Breast epithelium (tissue), 4 donors: ENCODE results near the gene TNFSF15. TPM values are rescaled to one million over a fixed set of nuclear protein-coding genes. Genes with fewer than 3 reads are reported as not detected.
A peak's percentile ranks its signal among the peaks of the same experiment; 100 is the strongest.

Experiments used
- DNase-seq, 2 donors: peaks; one replicate each; pipeline ENCODE4 v3.0.0-alpha.2; 2019; ENCODE audit warnings: low spot score in 2 of 2
- H3K27ac ChIP-seq, 2 donors: fragments of 200-600 bp; sonication (generic) in 1 of 2; one replicate each; pipeline ENCODE4 v1.5.1; 2016 to 2019; ENCODE audit warnings: mild to moderate bottlenecking in 1 of 2
- H3K27me3 ChIP-seq, 2 donors: fragments of 200-600 bp; sonication (generic) in 1 of 2; one replicate each; pipeline versions ENCODE4 v1.5.1 to v1.6.0; 2017 to 2019; ENCODE audit warnings: control low read depth in 1 of 2, mild to moderate bottlenecking in 1 of 2
- H3K36me3 ChIP-seq: fragments of 200-600 bp; one replicate; pipeline ENCODE4 v1.5.1; 2019
- H3K4me1 ChIP-seq, 2 donors: fragments of 200-600 bp; sonication (generic); one replicate each; pipeline ENCODE4 v1.5.1; 2016 to 2019; ENCODE audit warnings: control low read depth in 1 of 2
- H3K4me3 ChIP-seq, 3 donors: fragments of 200-600 bp; sonication (generic); 1 replicate in 2 of 3; 2 replicates in 1 of 3; pipeline ENCODE4 v1.5.1; 2016 to 2019; ENCODE audit warnings: mild to moderate bottlenecking in 3 of 3, moderate library complexity in 2 of 3
- H3K9me3 ChIP-seq, 2 donors: fragments of 200-600 bp; sonication (generic) in 1 of 2; one replicate each; pipeline ENCODE4 v1.5.1; 2016 to 2019; ENCODE audit warnings: control low read depth in 1 of 2
- POLR2A ChIP-seq: fragments of 450-650 bp; IDR thresholded peaks from one replicate; pipeline ENCODE4 v1.6.1; 2016; ENCODE audit warnings: antibody characterized with exemption, mild to moderate bottlenecking, moderate library complexity
- POLR2AphosphoS5 ChIP-seq, 3 donors: sonication (generic); formaldehyde crosslinking; IDR thresholded peaks; one replicate each; pipeline ENCODE4 v1.6.1; 2017; ENCODE audit warnings: antibody characterized with exemption in 3 of 3
- intact Hi-C: fragments of 100-400 bp; cut with DNase I; formaldehyde crosslinking; loops from one replicate; pipeline ENCODE4 v1.15.1; 2023; ENCODE audit warnings: low total_unique reads
- total RNA-seq, 3 donors: library from RNA; depleted of rRNA; stranded (reverse); fragments of >200 nt; gene quantifications; one replicate each; pipeline ENCODE4 v1.1.0, GENCODE V29; 2016
- TF ChIP-seq, protein P1 (sequence below), 3 donors: fragments of 450-650 bp; IDR thresholded peaks; one replicate each; pipeline ENCODE4 v1.5.1; 2016 to 2017; ENCODE audit warnings: antibody characterized with exemption in 3 of 3, mild to moderate bottlenecking in 3 of 3, moderate library complexity in 3 of 3

The TNFSF15 gene
- total RNA-seq, 3 donors from 2014 or later = 0.16 to 2.0 (median 0.66) TPM

GRCh38 chr9:114798780-114799427 lies 6.9 kb downstream of the TNFSF15 start:
- H3K4me3 ChIP-seq = no peak overlapping the region
- H3K4me1 ChIP-seq = no peaks in the 10 kb centered on the region
- TF ChIP-seq POLR2A (no peak), POLR2AphosphoS5 (IDR thresholded peaks at IDR 0.05) (no peak)
- TF ChIP-seq, protein P1, sequence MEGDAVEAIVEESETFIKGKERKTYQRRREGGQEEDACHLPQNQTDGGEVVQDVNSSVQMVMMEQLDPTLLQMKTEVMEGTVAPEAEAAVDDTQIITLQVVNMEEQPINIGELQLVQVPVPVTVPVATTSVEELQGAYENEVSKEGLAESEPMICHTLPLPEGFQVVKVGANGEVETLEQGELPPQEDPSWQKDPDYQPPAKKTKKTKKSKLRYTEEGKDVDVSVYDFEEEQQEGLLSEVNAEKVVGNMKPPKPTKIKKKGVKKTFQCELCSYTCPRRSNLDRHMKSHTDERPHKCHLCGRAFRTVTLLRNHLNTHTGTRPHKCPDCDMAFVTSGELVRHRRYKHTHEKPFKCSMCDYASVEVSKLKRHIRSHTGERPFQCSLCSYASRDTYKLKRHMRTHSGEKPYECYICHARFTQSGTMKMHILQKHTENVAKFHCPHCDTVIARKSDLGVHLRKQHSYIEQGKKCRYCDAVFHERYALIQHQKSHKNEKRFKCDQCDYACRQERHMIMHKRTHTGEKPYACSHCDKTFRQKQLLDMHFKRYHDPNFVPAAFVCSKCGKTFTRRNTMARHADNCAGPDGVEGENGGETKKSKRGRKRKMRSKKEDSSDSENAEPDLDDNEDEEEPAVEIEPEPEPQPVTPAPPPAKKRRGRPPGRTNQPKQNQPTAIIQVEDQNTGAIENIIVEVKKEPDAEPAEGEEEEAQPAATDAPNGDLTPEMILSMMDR (IDR thresholded peaks at IDR 0.05) = no peak
- no peaks in the 10 kb centered on the region for H3K9me3 ChIP-seq
- intact Hi-C loops = no loop called here
- peak overlapping the region; percentile 23 to 52 for H3K27ac ChIP-seq
- no peaks in the 10 kb centered on the region for H3K27me3 ChIP-seq
- no peak for DNase-seq
- H3K36me3 ChIP-seq = no peaks in the 10 kb centered on the region

- no peaks in the 10 kb centered on the region for H3K27me3 ChIP-seq
- no peaks in the 10 kb centered on the region for H3K36me3 ChIP-seq
- DNase-seq = no peak
- intact Hi-C loops = no loop called here
- TF ChIP-seq POLR2AphosphoS5 (IDR thresholded peaks at IDR 0.05) (no peak), POLR2A (no peak)
- TF ChIP-seq, protein P1 (IDR thresholded peaks at IDR 0.05) = no peak
- H3K27ac ChIP-seq = peak overlapping the region; percentile 23 to 52
- no peak overlapping the region for H3K4me3 ChIP-seq
- H3K4me1 ChIP-seq = no peaks in the 10 kb centered on the region
- no peaks in the 10 kb centered on the region for H3K9me3 ChIP-seq
These were observed 7.7 kb downstream of the TNFSF15 start for GRCh38 chr9:114798101-114798500.

DNA sequence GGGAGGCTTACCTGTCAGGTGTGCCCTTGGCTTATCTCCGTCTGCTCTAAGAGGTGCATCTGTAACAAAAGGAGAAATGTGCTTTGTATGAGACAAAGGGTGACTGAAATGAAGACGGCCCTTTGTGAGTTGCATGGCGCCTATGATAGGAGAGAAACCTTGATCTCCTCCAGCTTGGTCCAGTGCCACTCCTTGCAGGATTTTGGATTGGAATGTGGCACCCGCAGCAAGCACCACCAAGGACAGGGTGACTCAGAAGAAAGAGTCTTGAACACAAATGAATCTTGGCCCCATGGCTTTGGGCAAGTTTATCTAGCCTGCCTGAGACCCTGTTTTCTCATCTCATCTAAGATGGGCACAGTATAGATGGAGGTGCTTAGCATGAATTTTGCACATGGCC lies 13.4 kb downstream of the TNFSF15 start:
- no peaks in the 10 kb centered on the region for H3K36me3 ChIP-seq
- no peaks in the 10 kb centered on the region for H3K27me3 ChIP-seq
- intact Hi-C loops = no loop called here
- no peak for DNase-seq
- no peak overlapping the region for H3K4me3 ChIP-seq
- H3K4me1 ChIP-seq = no peaks in the 10 kb centered on the region
- TF ChIP-seq POLR2A (no peak), POLR2AphosphoS5 (IDR thresholded peaks at IDR 0.05) (no peak)
- TF ChIP-seq, protein P1 (IDR thresholded peaks at IDR 0.05) = no peak
- H3K27ac ChIP-seq = no peak overlapping the region
- H3K9me3 ChIP-seq = no peaks in the 10 kb centered on the region

DNA sequence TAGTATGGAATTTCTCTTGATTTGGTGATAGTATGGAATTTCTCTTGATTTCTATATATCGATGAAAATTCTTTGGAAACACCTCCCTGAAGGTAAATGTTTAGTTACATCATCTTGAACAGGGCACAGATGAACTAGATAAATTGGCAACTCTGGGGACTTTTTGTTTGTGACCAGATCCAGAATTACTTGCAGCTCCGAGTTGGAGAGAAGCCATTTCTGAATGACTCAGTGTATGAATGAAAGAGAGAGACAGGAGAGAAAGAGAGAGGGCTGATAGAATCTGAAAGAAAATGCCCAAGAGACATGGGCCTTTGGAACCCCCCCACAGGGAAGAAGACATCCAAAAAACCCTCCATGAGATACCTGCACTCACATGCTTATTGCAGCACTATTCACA lies 14.1 kb downstream of the TNFSF15 start:
- no peak for TF ChIP-seq POLR2A
- TF ChIP-seq, protein P1 (IDR thresholded peaks at IDR 0.05) = no peak
- H3K9me3 ChIP-seq = no peaks in the 10 kb centered on the region
- no peaks in the 10 kb centered on the region for H3K27me3 ChIP-seq
- no peaks in the 10 kb centered on the region for H3K36me3 ChIP-seq
- no peak overlapping the region for H3K27ac ChIP-seq
- no peaks in the 10 kb centered on the region for H3K4me1 ChIP-seq
- intact Hi-C loops = no loop called here
- H3K4me3 ChIP-seq = no peak overlapping the region
- DNase-seq = no peak

DNA sequence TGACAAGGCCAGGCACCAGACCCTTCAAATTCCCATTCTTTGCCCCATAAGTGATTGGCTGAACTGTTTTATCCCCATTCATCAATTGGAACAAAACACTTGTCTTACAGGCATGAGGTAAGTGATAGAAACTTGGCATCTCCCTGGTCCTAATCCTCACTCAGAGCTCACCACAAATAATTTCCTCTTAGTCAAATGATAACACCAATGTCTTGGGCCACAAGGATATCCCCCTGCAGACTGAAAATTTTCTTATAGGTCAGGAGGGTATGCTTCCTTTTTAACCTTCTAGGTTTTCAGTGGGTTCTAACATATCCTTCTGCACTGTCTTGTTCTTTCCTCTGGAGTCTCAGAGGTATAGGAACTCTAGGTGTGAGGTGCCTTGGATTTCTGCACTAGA lies 14.5 kb downstream of the TNFSF15 start:
- Histone ChIP-seq H3K4me1 (no peaks in the 10 kb centered on the region), H3K9me3 (no peaks in the 10 kb centered on the region), H3K4me3 (no peak overlapping the region), H3K27me3 (no peaks in the 10 kb centered on the region), H3K36me3 (no peaks in the 10 kb centered on the region), H3K27ac (no peak overlapping the region)
- TF ChIP-seq, protein P1 (IDR thresholded peaks at IDR 0.05) = no peak
- TF ChIP-seq POLR2AphosphoS5 (IDR thresholded peaks at IDR 0.05) (no peak), POLR2A (no peak)
- intact Hi-C loops = no loop called here
- no peak for DNase-seq
